DMS153 (cell line): ENCODE measurements around the gene SLC35A5.
"Not testable (repeated sequence)": the region's sequence is repeated elsewhere in the genome, so short reads cannot be mapped to it uniquely, and the experiment has no call there.

Experiments
- DNase-seq: peaks from one replicate; lab custom pipeline; 2025; lab: John Stamatoyannopoulos, UW

Gene SLC35A5, protein sequence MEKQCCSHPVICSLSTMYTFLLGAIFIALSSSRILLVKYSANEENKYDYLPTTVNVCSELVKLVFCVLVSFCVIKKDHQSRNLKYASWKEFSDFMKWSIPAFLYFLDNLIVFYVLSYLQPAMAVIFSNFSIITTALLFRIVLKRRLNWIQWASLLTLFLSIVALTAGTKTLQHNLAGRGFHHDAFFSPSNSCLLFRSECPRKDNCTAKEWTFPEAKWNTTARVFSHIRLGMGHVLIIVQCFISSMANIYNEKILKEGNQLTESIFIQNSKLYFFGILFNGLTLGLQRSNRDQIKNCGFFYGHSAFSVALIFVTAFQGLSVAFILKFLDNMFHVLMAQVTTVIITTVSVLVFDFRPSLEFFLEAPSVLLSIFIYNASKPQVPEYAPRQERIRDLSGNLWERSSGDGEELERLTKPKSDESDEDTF

DNA sequence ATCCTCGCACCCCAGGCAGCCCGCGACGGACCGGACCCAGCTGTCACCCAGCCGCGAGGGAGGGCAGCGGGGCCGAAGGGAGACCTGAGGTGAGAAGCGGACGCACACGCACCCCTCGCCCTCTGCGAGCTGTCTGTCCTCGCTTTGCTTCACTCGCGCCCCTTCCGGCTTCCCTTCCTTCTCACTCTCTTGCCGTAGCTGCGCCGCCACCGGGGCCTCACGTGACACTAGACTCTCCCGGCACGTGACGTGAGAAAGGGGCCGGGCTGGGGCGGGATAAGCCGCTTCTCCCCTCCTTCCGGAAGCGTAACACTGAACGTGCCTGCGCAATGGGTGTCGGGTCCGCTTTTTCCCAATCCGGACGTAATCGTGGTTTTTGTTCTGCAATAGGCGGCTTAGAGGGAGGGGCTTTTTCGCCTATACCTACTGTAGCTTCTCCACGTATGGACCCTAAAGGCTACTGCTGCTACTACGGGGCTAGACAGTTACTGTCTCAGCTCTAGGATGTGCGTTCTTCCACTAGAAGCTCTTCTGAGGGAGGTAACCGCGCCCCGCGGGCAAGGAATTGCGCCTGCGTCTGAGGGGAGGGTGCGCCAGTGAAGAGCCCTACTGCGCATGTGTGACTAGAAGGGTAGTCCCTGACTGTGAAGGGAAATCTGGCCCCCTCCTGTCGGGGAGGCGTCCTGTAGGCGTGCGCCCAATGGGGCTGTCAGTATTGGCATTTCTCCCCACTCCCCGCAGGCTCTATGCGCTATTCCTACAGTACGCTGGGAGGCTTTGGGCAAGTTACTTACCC, at the start of gene SLC35A5, which contains the start of gene ATG3:
Gene SLC35A5 (plus strand): TSS at position 312 of the 796 bp plus-strand sequence. CDS start 1,359 bp downstream, outside the sequence.
Gene ATG3 (minus strand): TSS at position 229 of the 796 bp plus-strand sequence. CDS start 434 bp downstream, outside the sequence.
- DNase-seq: peak; percentile 97

DNA sequence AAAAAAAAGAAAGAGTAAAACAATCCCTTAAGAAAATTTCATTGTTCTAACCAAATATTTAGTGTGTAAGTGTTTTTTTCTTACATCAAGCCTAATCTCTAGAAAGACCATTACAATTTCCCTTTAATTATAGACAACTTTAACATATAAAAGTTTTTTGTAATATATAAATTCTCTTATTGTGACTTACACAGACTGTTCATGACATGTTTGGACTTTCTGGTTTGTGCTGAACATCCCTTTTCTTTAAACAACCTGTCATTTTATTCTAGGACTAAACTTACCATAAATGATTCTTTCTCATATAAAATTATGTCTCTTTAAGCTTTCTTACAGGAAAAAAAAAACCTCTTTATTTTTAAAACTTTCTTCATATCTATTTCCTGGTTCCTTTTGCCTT, 49.5 kb upstream of the SLC35A5 start:
- no peak for DNase-seq

DNA sequence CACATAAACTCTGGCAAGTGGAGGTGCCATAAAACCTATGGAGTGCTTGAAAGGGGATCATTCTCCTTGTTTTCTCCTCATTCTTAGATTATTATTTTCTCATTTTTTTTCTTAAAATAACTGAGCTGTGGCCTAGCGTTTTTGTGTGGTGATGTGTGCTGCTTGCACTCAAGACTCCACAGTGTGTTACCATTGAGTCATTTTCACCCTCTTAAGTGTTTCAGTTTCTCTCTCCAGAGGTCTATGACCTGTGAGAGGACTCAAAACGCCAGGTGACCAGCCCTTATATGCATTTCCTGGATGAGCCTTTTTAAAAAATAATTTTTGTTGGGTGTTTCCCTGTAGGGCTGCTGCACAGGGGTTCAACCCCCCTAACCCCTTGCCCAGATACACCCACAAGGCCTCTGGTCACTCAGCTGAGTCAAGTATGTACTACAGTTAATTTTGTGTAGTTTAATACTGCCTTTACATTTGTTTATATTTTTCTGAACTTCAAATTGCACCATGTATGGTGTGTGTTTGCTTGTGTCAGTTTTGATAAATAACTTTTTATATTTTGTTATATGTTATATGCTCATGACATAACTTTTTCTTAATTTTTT, 47.2 kb upstream of the SLC35A5 start:
- no peak for DNase-seq

DNA sequence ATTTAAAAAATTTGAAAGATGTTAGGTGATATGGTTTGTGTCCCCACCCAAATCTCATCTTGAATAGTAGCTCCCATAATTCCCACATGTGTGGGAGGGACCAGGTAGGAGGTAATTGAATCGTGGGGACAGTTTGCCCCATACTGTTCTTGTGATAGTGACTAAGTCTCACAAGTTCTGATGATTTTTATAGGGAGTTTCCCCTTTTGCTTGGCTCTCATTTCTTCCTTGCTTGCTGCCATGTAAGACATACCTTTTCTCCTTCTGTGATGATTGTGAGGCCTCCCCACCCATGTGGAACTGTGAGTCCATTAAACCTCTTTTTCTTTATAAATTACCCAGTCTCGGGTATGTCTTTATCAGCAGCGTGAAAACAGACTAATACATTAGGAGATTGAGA, 42.9 kb upstream of the SLC35A5 start:
- DNase-seq: not testable (repeated sequence)

DNA sequence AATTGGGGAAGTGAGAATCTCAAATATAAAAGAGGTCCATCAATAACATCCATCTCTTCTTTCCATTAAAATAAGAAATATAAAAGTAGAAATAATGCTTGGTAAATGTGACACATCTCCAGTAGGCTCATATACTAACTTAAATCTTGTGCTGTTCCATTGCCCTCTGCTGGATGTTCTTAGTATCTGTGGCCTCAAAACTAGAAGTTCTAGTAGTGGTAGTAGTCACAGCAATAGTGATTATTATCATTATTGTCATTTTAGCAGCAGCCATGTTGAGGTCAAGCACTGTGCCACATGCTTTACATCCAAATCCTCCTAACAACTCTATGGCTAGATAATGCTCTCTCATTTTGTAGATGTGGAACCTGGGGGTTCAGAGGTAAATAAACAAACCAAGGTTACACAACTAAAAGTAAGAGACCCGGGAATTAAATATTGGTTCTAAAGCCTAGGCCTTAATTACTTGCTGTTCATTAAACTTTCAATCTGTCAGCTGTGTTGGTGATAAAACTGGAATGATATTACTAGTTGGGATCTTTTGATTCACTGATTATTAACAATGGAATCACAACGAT, 42.3 kb upstream of the SLC35A5 start:
- peak; percentile 4 for DNase-seq

DNA sequence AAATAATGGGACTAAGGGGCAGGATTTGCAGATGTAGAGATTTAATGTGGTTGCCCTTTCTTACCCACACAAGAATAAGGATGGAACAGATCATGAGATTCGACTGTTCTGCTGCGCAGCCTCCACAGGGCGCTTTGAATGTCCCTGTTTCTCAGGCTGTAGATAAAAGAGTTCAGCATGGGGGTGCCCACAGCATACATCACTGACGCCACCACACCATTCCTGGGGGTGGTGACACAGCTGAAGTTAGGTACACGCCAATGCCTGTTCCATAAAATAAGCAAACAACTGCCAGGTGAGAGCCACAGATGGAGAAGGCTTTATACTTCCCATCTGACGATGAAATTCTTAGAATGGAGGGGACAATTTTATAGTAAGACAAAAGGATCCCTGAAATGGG, 37.7 kb upstream of the SLC35A5 start:
- not testable (repeated sequence) for DNase-seq

DNA sequence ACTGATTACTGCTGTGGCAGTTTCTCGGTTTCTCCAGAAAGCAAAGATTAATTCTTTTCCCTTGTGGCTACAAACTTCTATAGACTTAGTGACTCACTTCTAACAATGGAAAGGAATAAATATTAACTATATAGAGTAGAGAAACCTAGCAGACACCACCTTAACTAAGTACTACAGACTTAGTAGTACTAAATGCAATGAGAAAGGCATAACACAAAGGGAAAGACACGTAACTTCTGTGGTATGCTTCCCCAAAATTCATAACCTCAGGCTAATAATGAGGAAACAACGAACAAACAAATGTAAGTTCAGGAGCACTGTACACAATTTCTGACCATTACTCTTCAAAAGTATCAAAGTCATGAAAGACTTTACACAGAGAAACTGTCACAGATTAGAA, 31.3 kb upstream of the SLC35A5 start:
- DNase-seq: no peak

DNA sequence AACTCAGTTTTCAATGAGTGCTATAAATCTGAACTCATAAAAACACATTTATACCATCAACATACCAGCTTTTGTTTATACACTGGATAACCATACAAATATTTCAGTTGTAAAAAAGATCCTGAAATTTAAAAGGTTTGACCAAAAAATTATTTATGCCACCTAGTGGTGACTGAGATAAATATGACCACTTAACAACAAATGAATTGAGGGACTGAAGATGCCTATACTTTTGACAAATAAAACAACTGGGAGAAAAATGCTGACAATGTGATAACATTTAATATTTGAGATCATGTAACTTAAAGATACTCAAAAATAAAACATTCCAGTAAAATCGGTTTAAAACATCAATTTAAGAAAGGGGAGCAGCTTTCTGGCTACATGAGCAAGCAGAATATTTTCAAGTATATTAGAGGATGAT, 30.5 kb upstream of the SLC35A5 start:
- no peak for DNase-seq

DNA sequence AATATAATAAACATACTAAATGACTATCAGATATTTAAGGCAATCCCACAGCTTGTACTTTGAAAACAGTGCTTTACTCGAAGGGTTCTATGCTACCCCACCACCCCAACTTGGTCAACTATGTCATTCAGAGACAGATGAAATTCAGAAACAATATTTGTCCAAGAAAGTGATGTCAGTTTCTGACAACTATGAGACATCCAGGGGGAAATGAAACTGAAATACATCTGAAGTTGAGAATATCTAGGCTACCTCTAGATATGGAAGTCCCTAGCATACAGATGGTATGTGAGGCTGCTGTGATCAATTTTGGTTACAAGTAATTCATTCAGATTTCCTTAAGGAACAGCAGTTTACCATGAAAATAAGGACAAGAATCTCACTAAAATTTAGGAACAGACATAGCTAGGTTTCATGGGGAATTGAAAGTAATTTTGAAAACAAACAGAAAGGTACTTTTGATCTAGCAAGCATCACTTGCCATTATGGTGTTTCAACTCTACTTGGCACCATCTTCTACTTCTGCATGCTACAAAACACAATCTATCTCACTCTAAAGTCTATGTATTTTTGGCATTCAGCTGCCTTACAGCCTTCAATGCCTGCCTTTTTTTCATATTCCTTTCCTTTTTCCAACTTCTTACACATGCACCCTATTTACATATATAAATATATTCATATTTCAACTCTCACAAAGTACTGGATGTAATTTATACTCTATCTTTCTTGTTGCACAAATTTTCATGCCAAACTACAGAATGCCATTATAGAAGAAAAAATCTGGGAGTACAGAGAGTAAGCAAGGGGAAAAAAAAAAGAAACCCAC, 21.8 kb upstream of the SLC35A5 start:
- DNase-seq: no peak

DNA sequence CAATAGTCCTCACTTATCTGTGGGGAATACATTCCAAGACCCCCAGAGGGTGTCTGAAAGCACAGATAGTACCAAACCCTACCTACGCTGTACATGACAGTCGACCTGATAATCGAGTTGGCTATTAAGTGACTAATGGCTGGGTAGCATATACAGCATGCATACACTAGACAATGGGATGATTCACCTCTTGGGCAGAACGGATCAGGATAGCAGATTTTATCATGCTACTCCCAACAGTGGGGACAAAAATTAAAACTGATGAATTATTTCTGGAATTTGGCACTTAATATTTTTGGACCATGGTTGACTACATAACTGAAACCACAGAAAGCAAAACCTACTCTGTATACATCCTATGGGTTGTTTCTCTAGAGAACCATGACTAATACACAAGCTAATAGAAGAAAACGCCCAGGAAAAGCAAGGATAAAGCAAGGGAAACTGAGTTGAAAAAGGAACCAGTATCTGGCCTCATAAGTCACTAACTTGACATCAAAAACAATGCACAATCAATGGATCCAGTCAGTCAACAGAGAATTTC, 15.6 kb upstream of the SLC35A5 start:
- no peak for DNase-seq

DNA sequence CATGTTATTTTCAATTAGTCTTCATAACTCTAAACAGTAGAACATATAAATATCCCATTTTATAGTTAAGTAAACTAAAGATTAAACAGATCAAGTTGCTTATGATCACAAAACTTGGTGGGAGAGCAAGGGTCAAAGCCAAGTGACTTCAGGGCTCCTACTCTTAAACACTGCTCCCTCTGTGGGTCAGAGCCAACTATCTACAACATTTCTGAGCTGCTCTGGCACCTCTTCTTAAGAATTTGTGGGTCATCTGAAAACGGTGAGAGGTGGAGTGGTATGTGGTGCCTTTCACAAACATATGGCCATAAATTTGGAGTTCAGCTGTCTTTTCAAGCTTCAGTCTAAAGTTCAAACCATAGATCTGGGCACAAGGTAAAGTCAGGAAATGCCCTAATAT, 11.0 kb upstream of the SLC35A5 start:
- DNase-seq: no peak

DNA sequence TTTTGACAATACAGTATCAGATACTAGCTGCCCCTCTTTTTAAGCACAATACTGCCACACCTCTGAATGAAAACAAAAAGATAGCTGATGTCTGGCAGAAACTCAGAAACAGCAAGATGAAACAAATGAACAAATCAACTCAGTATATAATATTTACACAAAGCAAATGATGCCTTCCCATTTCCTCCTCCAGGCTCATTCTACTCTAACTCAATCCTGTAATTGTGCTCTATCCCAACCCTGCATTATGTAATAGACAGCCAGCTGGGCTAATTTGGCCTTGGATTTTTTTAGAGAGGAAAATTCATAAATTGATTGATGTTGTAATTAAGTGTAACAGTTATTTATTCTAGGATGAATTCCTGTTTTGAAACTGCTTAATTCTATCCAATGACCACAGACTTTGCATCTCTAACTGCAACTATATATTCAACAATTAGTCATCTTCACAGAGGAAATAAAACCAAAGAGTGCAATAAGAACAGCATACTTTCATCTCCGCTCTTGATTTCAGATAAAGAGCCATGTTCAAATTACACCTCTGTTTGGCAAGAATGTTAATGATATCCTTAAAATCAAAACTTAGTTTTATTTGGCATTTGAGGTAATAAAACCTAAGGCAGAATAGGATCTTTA, 6.2 kb upstream of the SLC35A5 start:
- peak; percentile 39 for DNase-seq

DNA sequence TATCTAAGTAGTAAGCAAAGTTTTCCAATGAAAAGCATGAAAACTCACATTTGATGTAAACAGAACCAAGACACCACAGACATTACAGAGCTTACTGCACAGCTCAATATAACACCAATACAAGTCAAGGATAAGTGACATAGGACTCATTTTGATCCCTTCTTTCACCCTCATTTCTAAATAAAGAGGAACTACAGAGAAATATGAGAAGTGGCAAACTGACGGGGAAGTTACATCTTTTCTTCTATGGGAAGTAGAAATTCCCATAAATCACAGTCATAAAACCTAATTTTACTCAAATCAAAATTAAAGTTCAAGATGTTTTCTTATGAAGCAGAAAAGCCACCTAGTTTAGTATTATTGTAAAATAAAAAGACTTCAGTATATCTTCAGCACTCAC, 3.9 kb upstream of the SLC35A5 start:
- DNase-seq: no peak

DNA sequence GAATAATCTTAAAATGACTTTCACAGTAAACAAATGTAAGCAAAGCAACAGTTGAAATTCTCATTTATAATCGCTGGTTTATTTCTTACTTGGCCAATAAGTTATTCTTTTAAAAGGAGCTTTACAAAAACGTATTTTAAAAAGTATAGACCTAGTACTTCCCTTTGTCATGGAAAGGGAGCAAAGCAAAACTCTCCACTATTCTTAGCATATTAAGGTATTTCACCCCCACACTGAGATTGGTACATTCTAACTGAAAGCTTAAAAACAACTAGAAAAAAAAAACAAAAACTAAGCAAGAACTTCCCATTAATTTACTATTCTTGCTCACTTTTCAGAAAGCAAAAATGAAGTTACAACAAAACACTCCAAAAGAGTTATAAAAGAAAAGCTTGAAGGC, 1.5 kb upstream of the SLC35A5 start:
- no peak for DNase-seq

DNA sequence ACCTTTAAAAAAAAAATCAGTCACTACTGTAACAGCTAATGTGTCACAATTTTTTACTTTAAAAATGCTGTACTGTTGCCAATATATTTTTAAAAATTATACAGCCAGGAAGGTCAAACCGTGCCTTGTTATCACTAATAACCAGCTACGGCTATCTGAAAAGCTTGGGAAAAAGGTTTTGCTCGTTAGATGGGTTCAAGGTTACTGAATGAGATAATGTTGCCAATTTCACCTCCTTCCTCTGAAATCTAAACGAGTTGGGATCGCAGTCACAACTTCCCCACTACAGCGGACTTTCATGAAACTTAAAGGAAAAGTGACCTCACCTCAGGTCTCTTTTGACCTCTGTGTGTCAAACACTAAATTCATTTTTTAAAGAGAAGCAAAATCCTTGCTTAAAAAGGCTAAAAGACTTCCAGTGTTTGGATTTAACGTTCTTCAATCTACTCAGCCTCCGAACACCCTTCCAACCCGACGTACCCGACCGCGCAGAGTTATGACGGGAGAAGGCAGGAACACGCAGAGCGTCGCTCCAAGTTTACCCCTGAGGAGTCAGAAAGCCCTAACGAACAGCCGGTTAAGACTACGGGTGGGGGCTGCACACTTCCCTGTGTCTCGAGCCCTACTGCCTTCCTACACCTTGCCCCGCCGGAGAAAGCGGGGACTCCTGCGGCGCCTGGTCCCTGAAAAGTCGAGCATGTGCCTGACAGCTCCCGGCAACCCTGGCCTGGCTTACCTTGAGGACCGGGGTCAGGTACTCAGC, 943 bp upstream of the SLC35A5 start:
- DNase-seq: peak; percentile 15

DNA sequence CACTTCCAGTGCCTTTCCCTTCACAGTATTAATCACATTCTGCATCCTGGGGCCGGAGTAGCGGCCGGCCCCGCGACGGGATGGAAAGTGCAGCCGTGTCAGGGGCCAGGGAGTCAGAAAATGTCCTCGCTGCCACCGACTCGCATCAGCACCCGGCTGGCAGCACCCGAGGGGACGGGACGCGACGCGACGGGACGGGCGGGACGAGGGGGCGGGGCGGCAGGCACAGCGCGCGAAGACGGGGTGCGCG, 436 bp upstream of the SLC35A5 start:
- DNase-seq: no peak

DNA sequence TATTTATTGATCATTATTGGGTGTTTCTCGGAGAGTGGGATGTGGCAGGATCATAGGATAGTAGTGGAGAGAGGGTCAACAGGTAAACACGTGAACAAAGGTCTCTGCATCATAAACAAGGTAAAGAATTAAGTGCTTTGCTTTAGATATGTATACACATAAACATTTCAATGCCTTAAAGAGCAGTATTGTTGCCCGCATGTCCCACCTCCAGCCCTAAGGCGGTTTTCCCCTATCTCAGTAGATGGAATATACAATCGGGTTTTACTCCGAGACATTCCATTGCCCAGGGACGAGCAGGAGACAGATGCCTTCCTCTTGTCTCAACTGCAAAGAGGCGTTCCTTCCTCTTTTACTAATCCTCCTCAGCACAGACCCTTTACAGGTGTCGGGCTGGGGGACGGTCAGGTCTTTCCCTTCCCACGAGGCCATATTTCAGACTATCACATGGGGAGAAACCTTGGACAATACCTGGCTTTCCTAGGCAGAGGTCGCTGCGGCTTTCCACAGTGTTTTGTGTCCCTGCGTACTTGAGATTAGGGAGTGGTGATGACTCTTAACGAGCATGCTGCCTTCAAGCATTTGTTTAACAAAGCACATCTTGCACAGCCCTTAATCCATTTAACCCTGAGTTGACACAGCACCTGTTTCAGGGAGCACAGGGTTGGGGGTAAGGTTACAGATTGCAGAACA, 2.5 kb downstream of the SLC35A5 start:
- not testable (repeated sequence) for DNase-seq

DNA sequence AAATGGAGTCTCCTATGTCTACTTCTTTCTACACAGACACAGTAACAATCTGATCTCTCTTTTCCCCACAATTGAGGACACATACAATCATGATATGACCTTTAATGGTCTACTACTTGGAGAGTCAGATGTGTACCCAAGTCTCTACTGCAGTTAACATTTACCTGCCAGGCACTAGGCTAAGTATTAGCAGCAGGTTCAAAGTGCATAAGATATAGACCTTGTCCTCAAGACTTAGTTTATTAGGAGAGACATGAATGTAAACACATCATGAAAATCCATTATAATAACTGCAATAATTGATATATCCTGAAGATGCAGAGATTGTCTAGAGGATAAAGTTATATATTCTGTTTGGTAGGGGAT, 3.1 kb downstream of the SLC35A5 start:
- no peak for DNase-seq

DNA sequence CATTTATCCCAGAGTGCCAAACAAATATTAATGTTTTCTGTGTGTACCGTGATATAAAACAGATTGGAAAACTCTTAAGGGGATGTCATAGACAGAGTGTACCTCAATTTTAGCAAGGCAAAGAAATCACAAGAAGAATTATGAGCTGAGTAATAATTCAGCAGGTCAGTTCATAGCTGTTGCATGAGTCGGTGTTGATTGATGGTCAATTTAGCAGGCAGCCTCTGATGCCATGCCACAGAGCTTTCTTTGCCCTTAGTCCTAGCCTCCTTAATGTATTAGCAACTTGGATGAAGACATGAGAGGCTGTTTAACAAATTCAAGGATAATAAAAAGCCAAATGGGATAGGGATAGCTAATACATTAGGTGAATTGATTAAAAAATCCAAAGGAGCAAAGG, 6.8 kb downstream of the SLC35A5 start:
- no peak for DNase-seq

DNA sequence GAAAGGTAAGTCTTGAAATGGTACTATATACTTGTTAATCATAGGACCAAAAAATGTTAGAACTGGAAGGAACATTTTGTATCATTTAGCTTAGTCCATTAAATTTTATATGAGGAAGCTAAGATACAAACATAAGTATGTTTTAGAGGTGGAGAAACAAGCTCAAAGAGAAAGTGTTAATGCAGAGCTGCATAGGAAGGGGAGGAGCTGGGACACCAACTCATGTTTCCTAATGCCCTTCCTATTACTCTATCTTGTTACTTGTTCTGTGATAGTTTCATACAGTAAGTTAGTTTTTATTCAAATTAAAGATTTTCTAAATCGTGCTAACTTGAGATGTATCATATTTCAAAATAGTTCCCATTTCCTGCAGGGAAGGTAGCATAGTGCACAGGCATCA, 7.4 kb downstream of the SLC35A5 start:
- no peak for DNase-seq
